NK-92 (cell line): ENCODE data around the gene PDE4B.
"Not testable (repeated sequence)": the region's sequence is repeated elsewhere in the genome, so short reads cannot be mapped to it uniquely, and the experiment has no call there.

ENCODE experiments used
- DNase-seq: peaks from one replicate; lab custom pipeline; 2025; ENCODE audit not compliant: unreplicated experiment; lab: John Stamatoyannopoulos, UW

Gene PDE4B

GRCh38 chr1:66300972-66301451 is 508.3 kb downstream of the PDE4B start:
- DNase-seq, result no peak

DNA sequence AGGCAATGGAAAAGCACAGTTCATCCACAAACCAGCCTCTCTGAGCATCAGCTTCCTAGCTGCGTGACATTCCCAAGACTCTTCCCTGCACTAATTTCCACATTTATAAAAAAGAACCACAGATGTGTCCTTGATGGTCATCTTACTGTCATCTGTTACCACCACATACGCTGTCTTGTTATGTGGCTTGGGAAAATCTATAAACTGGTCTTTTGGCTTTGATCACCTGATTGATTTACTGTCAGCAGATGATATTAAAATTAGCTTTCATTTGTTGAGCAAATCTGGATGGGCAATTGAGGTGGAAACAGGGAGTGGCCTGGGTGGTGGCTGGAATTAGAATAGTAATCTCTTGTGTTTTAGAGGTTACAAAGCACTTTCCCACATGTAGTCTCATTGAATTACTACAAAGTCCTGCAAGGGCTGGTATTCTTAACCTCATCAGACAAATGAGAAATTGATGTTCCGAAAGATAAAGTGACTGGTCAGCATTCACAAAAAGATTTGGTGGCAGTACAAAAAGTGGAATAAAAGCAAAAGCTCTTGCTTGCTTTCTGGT is 509.6 kb downstream of the PDE4B start:
- DNase-seq, result no peak

DNA sequence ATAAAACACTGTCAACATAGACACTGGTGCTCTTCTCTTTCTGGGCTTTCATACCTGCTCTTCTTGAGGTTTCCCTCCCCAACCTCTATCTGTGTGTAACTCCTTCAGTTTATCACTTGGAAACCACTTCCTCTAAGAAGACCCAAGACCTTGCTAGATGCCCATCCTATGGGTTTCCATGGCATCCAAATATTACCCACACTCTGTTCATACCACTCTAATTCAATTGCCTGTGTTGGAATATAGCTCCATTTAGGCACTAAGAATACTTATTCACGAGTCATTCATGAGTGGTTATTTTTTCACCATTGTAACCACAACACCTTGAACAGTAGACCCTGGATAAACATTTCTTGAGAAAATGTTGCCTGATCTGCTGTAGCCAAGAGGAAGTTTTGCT is 510.1 kb downstream of the PDE4B start:
- DNase-seq, result no peak

- no peak for DNase-seq
Measured at GRCh38 chr1:66303646-66304045, 511.0 kb downstream of the PDE4B start.

- no peak for DNase-seq
Measured at GRCh38 chr1:66304128-66304527, 511.4 kb downstream of the PDE4B start.

- no peak for DNase-seq
Measured at GRCh38 chr1:66305927-66306326, 513.2 kb downstream of the PDE4B start.

DNA sequence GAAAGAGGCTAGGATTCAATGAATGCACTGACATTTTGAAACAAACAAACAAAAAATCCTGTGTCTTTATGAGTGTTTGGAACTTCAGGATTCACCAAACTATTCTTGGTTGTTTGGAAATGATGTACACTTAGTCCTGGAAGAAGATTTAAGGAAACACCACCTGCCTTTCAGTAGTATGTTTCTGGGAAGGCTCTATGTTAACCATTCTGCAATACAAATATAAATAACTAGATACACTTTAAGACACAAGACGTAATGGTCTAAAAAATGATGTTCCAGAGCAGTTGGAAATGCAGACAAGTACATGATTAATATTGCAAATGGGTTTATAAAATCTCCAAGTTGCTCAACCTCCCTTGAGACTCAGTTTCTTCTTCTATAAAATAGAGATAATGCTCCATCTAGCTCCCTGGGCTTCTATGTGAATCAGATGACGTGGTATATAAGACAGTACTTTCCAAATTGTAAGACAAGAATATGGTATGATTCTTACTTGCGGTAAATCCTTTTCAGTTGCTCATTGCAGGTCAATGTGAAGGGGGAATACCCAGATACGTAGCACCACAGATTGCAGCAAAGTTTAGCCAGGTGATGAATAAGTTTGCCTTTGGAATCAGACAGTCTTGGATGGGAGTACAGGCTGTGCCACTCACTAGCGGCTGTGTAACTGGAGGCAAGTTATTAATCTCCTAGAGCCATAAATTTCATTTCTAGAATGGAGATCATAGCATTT is 516.5 kb downstream of the PDE4B start:
- no peak for DNase-seq

DNA sequence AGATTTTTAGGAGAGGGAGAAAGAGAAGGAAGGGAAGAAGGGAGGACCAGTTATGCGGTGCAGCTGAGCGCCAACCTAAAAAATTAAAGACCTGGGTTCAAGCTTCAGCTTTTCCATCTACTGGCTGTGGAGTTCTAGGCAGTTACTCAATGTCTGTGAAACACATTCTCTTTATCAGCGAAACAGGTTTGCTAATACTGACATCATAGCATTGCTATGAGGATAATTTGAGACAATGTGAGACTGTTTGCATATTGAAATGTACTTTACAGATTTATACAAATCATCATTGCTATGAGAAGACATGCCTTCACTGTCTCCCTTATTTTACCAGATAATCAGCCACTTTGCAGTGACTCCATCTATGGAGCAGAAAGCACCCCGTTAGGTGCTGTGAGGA is 518.4 kb downstream of the PDE4B start:
- no peak for DNase-seq

DNA sequence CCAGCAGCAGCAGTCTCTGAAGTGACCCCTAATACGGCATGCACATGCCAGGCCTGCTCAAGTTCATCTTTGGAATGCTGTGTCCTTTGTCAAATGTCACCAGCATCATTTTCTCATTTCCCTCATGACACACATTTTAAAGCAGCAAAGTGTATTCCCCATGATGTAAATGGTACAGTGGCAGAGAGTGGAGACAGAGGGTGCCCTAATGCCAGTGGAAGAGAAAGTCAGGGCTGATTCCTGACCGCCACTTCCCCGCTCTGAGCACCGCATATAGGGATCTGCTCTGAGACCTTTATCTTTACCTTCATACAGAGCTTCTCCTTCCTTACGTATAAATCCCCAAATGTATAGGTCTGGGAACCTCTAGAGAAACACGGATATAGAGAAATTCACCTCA is 518.9 kb downstream of the PDE4B start:
- DNase-seq, result no peak

GRCh38 chr1:66312271-66312990 is 519.7 kb downstream of the PDE4B start:
- DNase-seq, result no peak

DNA sequence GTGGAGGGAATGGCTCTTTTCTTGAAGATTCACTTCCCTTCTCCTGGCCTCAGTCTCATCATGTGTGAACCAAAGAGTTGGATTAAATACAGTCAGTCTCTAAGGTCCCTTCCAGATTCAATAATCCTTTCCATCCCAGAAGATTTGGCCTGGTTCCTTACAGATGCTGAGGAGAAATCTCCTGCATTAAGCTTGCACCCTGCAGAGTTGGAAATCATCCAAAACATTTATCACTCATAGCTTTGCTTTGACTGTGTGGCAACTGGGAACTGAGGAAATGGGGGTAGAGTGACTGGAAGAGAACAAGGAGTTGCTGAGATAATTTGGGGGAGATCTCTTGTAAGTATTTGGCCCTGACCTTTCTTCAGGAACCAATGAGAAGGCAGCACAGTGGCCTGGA is 520.7 kb downstream of the PDE4B start:
- no peak for DNase-seq

DNA sequence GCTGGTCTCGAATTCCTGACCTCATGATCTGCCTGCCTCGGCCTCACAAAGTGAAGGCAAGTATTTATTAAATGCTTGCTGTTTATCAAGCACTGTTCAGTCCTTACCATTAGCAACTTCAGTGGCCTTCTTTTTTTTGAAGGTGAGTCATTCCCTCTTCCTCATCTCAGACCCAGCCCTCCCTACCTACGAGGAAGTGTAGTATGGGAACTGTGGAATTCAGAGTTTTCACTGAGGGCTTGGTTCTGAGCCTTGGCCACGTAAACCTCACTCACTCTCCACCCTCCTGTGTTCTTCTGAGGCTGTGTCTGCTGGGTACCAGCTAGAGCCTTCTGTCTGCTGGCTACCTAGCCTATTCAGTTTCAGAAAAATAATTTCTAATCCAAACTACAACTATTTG is 523.0 kb downstream of the PDE4B start:
- DNase-seq, result no peak

- no peak for DNase-seq
Measured at GRCh38 chr1:66316464-66317247, 524.0 kb downstream of the PDE4B start.

- no peak for DNase-seq
Measured at GRCh38 chr1:66317248-66317515, 524.5 kb downstream of the PDE4B start.

- no peak for DNase-seq
Measured at GRCh38 chr1:66320231-66320630, 527.5 kb downstream of the PDE4B start.

GRCh38 chr1:66322462-66322861 is 529.8 kb downstream of the PDE4B start:
- DNase-seq, result not testable (repeated sequence)

DNA sequence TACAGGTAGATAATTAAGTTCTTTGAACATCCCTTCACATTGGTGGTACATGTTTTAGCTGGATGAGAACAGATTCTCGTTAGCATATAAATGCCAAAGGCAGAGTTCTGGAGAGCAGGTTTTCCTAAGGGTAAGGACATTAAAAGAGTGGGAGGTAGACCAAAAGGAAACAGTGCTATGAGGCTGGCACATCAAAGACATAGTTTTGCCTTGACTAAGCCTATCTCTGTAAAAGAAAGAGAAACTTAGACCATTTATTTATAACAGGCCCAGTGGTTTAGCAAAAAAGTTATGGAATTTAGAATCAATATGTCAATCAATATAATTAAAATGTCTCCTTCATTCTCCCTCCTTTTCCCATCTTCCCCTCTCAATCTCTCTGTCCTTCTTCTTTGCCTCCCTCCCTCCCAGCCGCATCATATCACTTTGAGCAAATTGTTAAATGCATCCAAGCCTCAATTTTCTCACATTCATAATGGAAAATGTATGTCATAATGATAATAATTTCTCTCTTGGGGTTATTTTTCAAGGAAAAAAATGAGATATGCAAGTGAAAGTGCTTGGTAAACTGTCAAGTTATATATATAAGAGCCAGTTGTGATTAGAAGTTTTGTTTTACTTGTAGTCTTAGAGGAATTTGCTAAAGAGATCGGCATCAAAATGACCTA is 531.4 kb downstream of the PDE4B start:
- no peak for DNase-seq

GRCh38 chr1:66325594-66326380 is 533.1 kb downstream of the PDE4B start:
- DNase-seq, result no peak

DNA sequence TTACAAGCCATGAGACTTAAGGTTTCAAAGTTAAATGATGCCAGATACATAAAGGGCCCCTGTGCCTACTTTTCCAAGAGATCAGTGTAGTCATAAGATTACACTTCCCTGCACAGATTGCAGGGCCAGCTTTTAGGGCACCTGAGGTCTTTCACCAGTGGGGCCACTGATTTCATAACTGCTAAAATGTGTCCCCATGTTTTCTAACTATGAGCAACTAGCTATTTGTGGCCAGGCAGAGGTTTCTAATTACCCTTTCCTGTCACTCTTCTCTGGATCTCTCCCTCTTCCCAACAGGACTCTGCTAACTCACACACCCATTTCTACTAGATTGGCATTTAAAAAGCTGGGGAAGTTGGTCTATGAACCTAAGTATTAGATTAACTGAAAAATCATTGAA is 534.2 kb downstream of the PDE4B start:
- DNase-seq, result no peak

- no peak for DNase-seq
Measured at GRCh38 chr1:66327588-66327987, 534.9 kb downstream of the PDE4B start.
